Stimulated activated CD8-positive, alpha-beta memory T cell treated with anti-CD3 and anti-CD28 coated beads, Interleukin-12 subunit alpha, Interleukin-12 subunit beta, amount 100 ng/mL, for 1 hour (primary cell): ENCODE data around the gene EFEMP2.
A peak's percentile ranks its signal among the peaks of the same experiment; 100 is the strongest.

Source experiments
- DNase-seq: peaks from one replicate; pipeline ENCODE4 v3.0.0-alpha.2; 2020; ENCODE audit warnings: low read depth

Gene EFEMP2

GRCh38 chr11:65872586-65873317 lies at the start of gene EFEMP2:
EFEMP2 (minus strand) TSS chr11:65872800; CDS start chr11:65872354, 446 bp downstream.
- DNase-seq = no peak

- DNase-seq = no peak
Observed at GRCh38 chr11:65921876-65922275, 49.3 kb upstream of the EFEMP2 start.

- no peak for DNase-seq
Observed at GRCh38 chr11:65921033-65921555, 48.5 kb upstream of the EFEMP2 start.

GRCh38 chr11:65920372-65920802 lies 47.8 kb upstream of the EFEMP2 start:
- no peak for DNase-seq

GRCh38 chr11:65919573-65920371 lies 47.2 kb upstream of the EFEMP2 start:
- DNase-seq = no peak

- DNase-seq = peak; percentile 99
Observed at GRCh38 chr11:65919141-65919572, 46.6 kb upstream of the EFEMP2 start, which contains the start of gene DRAP1. DRAP1 (plus strand) TSS chr11:65919426; CDS start chr11:65919502, 76 bp downstream.

GRCh38 chr11:65918211-65919140 lies 45.9 kb upstream of the EFEMP2 start, which contains the start of gene C11orf68:
C11orf68 (minus strand) TSS chr11:65919062; CDS start chr11:65919031, 31 bp downstream.
- no peak for DNase-seq

GRCh38 chr11:65917434-65918210 lies 45.0 kb upstream of the EFEMP2 start:
- DNase-seq = no peak

GRCh38 chr11:65917077-65917433 lies 44.5 kb upstream of the EFEMP2 start:
- DNase-seq = no peak

- no peak for DNase-seq
Observed at GRCh38 chr11:65916391-65916790, 43.8 kb upstream of the EFEMP2 start.

GRCh38 chr11:65915821-65916251 lies 43.2 kb upstream of the EFEMP2 start:
- no peak for DNase-seq

- DNase-seq = no peak
Observed at GRCh38 chr11:65915101-65915820, 42.7 kb upstream of the EFEMP2 start.

GRCh38 chr11:65912845-65913244 lies 40.2 kb upstream of the EFEMP2 start:
- no peak for DNase-seq

GRCh38 chr11:65911682-65912568 lies 39.3 kb upstream of the EFEMP2 start:
- no peak for DNase-seq

- no peak for DNase-seq
Observed at GRCh38 chr11:65907878-65908277, 35.3 kb upstream of the EFEMP2 start.

GRCh38 chr11:65906602-65907001 lies 34.0 kb upstream of the EFEMP2 start:
- no peak for DNase-seq

GRCh38 chr11:65903715-65904114 lies 31.1 kb upstream of the EFEMP2 start:
- no peak for DNase-seq

GRCh38 chr11:65903068-65903481 lies 30.5 kb upstream of the EFEMP2 start:
- no peak for DNase-seq

GRCh38 chr11:65900899-65901180 lies 28.2 kb upstream of the EFEMP2 start:
- DNase-seq = no peak
